DMS114 treated with DMSO at 0.1 percent for 48 hours (cell line): Measurements from ENCODE around the gene EBNA1BP2.

Experiments used
- DNase-seq: peaks from one replicate; lab custom pipeline; 2025; ENCODE audit not compliant: unreplicated experiment; lab: John Stamatoyannopoulos, UW

Gene EBNA1BP2

DNA sequence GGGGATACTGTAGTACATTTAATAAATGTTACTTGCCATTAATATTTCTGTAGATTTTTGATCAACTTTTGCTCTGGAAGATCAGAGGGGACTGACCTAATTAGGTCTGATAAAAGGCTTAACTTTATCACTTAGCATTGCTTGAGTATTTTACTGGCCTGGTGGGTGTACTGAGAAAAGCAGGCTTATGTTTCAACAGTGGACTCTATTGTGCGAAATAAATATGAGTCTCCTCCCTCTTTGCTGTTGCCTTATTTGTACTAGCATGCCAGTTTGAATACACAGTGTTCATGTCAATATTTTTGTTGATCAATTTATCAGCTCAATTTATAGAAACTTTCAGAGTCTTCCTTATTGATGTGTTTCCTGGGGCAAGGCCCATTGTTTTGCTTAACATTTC is 49.1 kb downstream of the EBNA1BP2 start:
- DNase-seq = no peak

DNA sequence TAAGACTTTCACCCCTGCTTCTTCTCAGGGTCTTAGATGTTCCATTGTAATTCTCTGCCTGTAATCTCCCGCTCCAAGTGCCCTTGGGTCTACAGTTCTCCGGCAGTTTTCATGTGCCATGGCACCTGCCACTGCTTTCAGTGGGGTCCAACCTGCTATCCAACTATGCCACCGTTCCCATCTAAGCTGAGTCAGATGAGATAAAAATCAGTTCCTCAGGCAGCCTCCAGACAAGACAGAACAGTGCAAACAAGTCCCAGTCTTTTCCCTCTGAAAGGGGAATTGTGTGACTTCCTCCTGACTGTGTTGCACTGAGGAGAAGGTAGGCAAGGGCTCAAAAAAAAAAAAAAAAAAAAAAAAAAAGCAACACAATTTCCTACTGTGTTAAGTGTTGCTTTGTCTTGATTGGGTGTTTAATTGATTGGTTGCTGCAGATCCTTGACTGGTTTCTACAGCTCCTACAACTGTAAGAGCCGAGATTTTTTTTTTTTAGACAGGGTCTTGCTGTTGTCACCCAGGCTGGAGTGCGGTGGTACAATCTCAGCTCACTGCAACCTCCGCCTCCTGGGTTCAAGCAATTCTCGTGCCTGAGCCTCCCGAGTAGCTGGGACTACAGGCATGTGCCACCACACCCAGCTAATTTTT is 50.7 kb downstream of the EBNA1BP2 start:
- DNase-seq = no peak

DNA sequence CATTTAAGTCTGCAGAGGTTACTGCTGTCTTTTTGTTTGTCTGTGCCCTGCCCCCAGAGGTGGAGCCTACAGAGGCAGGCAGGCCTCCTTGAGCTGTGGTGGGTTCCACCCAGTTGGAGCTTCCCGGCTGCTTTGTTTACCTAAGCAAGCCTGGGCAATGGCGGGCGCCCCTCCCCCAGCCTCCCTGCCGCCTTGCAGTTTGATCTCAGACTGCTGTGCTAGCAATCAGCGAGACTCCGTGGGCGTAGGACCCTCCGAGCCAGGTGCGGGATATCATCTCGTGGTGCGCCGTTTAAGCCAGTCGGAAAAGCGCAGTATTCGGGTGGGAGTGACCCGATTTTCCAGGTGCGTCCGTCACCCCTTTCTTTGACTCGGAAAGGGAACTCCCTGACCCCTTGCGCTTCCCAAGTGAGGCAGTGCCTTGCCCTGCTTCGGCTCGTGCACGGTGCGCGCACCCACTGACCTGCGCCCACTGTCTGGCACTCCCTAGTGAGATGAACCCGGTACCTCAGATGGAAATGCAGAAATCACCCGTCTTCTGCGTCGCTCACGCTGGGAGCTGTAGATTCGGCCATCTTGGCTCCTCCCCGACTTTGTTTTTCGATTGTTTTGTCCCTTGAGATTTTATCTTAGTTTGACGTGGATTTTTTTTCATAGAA is 52.0 kb downstream of the EBNA1BP2 start:
- DNase-seq = peak; percentile 47
